ENCODE measurements around the gene SLC25A45.
A peak's percentile ranks its signal among the peaks of the same experiment; 100 is the strongest.

The SLC25A45 gene

DNA sequence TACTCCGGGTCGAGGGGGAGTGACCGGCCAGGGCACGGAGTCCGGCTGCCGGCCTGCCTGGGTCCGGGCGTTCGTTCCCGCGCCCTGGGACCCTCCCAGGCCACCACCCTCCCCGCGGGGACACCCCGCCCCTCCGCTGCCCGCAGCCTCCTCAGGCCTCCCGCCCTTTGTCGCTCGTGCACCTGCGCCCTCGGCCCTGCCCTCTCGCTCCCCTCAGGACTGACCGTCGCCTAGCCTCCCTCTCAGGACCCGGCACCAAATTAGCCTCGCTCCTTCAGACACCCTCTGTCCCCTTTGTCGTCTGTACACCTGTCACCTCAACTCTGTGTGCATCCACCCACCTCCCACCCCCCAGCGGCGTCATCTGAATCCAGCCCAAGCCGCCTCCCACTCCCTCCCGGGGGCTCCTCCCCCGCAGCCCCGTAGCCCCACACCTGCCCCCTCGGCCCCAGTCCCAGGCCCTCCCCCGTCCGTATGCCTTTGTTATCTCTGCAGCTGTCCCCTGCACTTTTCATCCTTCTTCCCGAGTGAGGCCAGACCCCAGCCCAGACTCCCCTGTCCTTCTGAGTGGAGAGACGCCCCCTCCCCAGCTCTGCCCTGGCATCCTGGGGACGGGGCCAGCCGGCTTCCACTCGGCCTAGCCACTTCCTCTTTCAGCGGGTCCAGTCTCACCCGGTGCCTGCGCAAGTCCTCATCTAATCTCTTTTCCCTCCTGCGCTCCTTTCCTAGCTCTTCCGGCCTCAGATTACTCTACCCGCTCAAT lies 27.3 kb downstream of the SLC25A45 start:
- DNase-seq (ENCODE audit: low read depth, low spot score): no peak
- peaks cover 10% of the 10 kb centered on the region for H3K36me3 ChIP-seq (ENCODE audit: control insufficient read depth, insufficient read depth, low read length)
- peak overlapping the region; percentile 79; the same call in 1 of the 2 replicates for H3K4me3 ChIP-seq (ENCODE audit: low read length)
- no peaks in the 10 kb centered on the region; the same call in 1 of the 2 replicates for H3K27me3 ChIP-seq (ENCODE audit: control insufficient read depth, insufficient read depth, low read length)
- no peaks in the 10 kb centered on the region for H3K4me1 ChIP-seq (ENCODE audit: control insufficient read depth, insufficient read depth, low read length)
- H3K9me3 ChIP-seq (ENCODE audit: control insufficient read depth, insufficient read depth, low read length): no peaks in the 10 kb centered on the region
- no CpG with 5 or more reads among the region's 47 CpGs for WGBS (ENCODE audit: insufficient coverage, insufficient read length)
- no peak overlapping the region for H3K27ac ChIP-seq (ENCODE audit: low read length)

DNA sequence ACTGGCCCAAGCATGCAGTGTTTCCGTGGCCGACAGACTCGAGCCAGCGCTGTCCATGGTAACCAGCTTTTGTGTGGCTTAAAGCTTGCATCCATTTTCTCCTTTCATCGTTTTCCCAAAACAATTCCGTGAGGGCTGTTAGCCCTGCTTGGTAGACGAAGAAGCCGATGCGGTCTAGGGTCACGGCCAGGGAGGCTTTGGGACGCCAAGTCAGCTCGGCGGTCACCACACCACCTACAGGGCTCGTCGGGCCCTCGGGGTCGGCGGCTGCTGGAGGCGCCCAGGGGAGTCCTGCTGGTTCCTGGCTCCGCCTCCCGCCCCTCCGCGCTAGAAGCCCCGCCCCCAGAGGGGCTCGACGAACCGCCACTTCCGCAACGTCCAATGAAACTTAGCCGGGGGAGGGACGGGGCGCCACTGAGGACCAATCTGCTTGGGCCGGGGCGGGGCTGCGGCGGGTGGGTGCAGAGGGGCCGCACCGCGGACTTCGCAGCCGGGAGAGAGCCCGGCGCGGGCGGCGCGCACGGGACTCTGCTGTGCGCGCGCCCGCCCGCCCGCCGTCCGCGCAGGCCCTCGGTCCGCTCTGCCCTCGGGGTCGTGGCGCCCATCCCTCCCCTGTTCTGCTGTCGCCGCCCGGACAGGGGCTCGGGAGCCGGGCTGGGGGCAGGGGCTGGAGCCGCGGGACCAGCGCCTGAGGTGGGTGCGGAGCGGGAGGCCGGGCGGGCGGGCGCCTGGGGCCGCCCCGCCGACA lies 28.0 kb downstream of the SLC25A45 start, which contains the start of gene TIGD3:
TSS of gene TIGD3 (plus strand) at position 487 of the 748 bp plus-strand sequence. CDS start 1,058 bp downstream, outside the sequence.
- H3K4me3 ChIP-seq (ENCODE audit: low read length): peak within 1 kb of the TSS; percentile 79; the same call in 1 of the 2 replicates
- no peaks in the 10 kb centered on the region for H3K4me1 ChIP-seq (ENCODE audit: control insufficient read depth, insufficient read depth, low read length)
- no CpG with 5 or more reads among the region's 79 CpGs for WGBS (ENCODE audit: insufficient coverage, insufficient read length)
- peaks cover 10% of the 10 kb centered on the region for H3K36me3 ChIP-seq (ENCODE audit: control insufficient read depth, insufficient read depth, low read length)
- H3K9me3 ChIP-seq (ENCODE audit: control insufficient read depth, insufficient read depth, low read length): no peaks in the 10 kb centered on the region
- no peak within 1 kb of the TSS for H3K27ac ChIP-seq (ENCODE audit: low read length)
- H3K27me3 ChIP-seq (ENCODE audit: control insufficient read depth, insufficient read depth, low read length): no peaks in the 10 kb centered on the region; the same call in 1 of the 2 replicates
- DNase-seq (ENCODE audit: low read depth, low spot score): no peak

DNA sequence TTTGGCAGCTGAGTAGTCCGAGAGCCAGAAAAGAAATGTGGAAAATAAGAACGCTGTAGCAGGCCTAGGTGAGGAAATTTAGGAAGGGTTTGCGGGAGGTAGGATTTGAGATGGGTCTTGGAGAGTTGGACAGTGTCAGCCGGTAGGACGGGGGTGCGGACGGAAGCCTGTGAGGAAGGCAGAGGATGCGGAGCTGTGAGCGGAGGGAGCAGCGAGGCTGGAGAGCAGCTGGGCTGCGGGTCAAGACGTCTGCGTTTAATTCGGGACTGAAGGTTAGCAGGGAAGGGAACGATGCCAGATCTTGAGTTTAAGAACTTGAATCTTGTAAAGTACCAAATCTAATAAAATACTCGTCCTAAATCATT lies 28.6 kb downstream of the SLC25A45 start:
- 100% methylated on average over 2 of the region's 16 CpGs for WGBS (ENCODE audit: insufficient coverage, insufficient read length)
- Histone ChIP-seq H3K36me3 (ENCODE audit: control insufficient read depth, insufficient read depth, low read length) (peaks cover 11% of the 10 kb centered on the region), H3K9me3 (ENCODE audit: control insufficient read depth, insufficient read depth, low read length) (no peaks in the 10 kb centered on the region), H3K27ac (ENCODE audit: low read length) (no peak overlapping the region), H3K4me3 (ENCODE audit: low read length) (peak overlapping the region; percentile 79; the same call in 1 of the 2 replicates), H3K4me1 (ENCODE audit: control insufficient read depth, insufficient read depth, low read length) (no peaks in the 10 kb centered on the region), H3K27me3 (ENCODE audit: control insufficient read depth, insufficient read depth, low read length) (no peaks in the 10 kb centered on the region; the same call in 1 of the 2 replicates)
- DNase-seq (ENCODE audit: low read depth, low spot score): no peak

DNA sequence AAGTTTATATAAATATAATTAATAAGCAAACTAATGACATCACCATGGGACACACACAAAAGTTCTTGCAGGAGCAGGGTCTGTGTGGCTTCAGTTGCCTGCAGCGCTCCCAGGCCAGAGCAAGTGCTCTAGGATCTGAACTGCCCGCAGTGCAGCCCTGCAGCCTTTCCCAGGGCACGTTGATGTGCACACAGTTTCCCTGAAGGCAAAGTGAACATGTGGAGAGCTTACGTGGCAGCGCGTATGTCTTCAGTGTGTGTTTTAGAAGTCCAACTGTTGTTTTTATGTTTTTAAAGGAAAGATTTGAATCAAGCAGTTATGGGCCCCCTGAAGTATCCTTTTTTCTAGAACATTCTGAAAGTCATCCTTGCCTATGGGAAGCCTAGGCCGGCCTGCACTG lies 29.1 kb downstream of the SLC25A45 start:
- H3K27ac ChIP-seq (ENCODE audit: low read length): no peak overlapping the region
- no peaks in the 10 kb centered on the region; the same call in 1 of the 2 replicates for H3K27me3 ChIP-seq (ENCODE audit: control insufficient read depth, insufficient read depth, low read length)
- peaks cover 15% of the 10 kb centered on the region for H3K36me3 ChIP-seq (ENCODE audit: control insufficient read depth, insufficient read depth, low read length)
- H3K4me3 ChIP-seq (ENCODE audit: low read length): no peak overlapping the region
- H3K9me3 ChIP-seq (ENCODE audit: control insufficient read depth, insufficient read depth, low read length): no peaks in the 10 kb centered on the region
- DNase-seq (ENCODE audit: low read depth, low spot score): no peak
- no peaks in the 10 kb centered on the region for H3K4me1 ChIP-seq (ENCODE audit: control insufficient read depth, insufficient read depth, low read length)
- no CpG with 5 or more reads among the region's 7 CpGs for WGBS (ENCODE audit: insufficient coverage, insufficient read length)

DNA sequence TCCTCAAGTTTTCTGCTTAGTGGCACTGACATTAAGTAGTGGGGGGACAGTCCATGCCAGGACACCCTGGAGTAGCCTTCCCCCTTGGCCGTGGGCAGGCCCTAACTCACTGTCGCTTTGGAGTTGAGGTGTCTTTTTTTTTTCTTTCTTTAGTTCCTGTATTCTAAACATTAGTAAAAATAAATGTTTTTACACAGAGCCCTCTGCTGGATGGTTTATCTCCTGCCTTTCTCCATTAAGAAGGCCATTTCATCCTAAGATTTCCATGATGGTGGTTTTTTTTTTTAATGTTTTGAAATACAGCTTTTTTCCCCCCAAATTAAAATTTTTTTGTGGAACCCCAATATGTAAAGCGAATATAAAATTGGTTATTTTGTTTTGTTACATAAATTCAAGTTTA lies 29.7 kb downstream of the SLC25A45 start:
- Histone ChIP-seq H3K4me1 (ENCODE audit: control insufficient read depth, insufficient read depth, low read length) (no peaks in the 10 kb centered on the region), H3K27me3 (ENCODE audit: control insufficient read depth, insufficient read depth, low read length) (no peaks in the 10 kb centered on the region; the same call in 1 of the 2 replicates), H3K27ac (ENCODE audit: low read length) (no peak overlapping the region), H3K36me3 (ENCODE audit: control insufficient read depth, insufficient read depth, low read length) (peaks cover 15% of the 10 kb centered on the region), H3K4me3 (ENCODE audit: low read length) (no peak overlapping the region), H3K9me3 (ENCODE audit: control insufficient read depth, insufficient read depth, low read length) (no peaks in the 10 kb centered on the region)
- no peak for DNase-seq (ENCODE audit: low read depth, low spot score)
- WGBS (ENCODE audit: insufficient coverage, insufficient read length): no CpG with 5 or more reads among the region's 3 CpGs

DNA sequence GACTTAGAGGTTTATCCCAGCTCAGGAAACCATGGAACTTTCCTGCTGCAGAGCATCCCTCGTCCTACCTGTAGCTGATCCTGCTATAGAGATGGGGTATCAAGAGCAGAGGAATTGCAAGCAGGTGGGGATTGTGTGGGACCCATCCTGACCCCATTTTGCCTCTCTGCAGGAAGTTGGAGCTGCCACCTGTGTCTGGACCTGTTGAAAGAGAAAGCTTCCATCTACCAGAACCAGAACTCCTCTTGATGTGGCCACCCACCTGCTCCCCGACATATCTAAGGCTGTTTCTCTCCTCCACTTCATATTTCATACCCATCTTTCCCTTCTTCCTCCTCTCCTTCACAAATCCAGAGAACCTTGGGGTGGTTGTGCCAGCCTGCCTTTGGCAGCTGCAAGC lies 30.9 kb downstream of the SLC25A45 start:
- no peak overlapping the region for H3K27ac ChIP-seq (ENCODE audit: low read length)
- H3K9me3 ChIP-seq (ENCODE audit: control insufficient read depth, insufficient read depth, low read length): no peaks in the 10 kb centered on the region
- no peak overlapping the region for H3K4me3 ChIP-seq (ENCODE audit: low read length)
- H3K27me3 ChIP-seq (ENCODE audit: control insufficient read depth, insufficient read depth, low read length): no peaks in the 10 kb centered on the region; the same call in 1 of the 2 replicates
- no peaks in the 10 kb centered on the region for H3K4me1 ChIP-seq (ENCODE audit: control insufficient read depth, insufficient read depth, low read length)
- no peak for DNase-seq (ENCODE audit: low read depth, low spot score)
- H3K36me3 ChIP-seq (ENCODE audit: control insufficient read depth, insufficient read depth, low read length): peaks cover 15% of the 10 kb centered on the region
- 100% methylated on average over 1 of the region's 2 CpGs for WGBS (ENCODE audit: insufficient coverage, insufficient read length)

DNA sequence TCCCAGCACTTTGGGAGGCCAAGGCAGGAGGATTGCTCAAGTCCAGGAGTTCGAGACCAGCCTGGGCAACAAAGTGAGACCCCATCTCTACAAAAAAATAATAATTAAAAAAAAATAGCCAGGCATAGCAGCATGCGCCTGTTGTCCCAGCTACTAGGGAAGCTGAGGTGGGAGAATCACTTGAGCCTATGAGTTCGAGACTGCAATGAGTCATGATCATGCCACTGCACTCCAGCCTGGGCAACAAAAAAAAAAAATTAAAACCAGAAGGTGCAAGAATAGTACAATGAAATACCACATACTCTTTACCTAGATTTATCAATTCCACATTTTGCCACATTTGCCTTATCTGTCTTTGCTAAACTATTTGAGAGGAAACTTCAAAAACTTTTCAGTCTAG lies 40.6 kb downstream of the SLC25A45 start:
- WGBS (ENCODE audit: insufficient coverage, insufficient read length): no CpG with 5 or more reads among the region's 3 CpGs
- H3K27ac ChIP-seq (ENCODE audit: low read length): no peak overlapping the region
- peaks cover 33% of the 10 kb centered on the region for H3K36me3 ChIP-seq (ENCODE audit: control insufficient read depth, insufficient read depth, low read length)
- H3K4me1 ChIP-seq (ENCODE audit: control insufficient read depth, insufficient read depth, low read length): no peaks in the 10 kb centered on the region
- no peaks in the 10 kb centered on the region for H3K27me3 ChIP-seq (ENCODE audit: control insufficient read depth, insufficient read depth, low read length)
- DNase-seq (ENCODE audit: low read depth, low spot score): no peak
- H3K4me3 ChIP-seq (ENCODE audit: low read length): no peak overlapping the region
- H3K9me3 ChIP-seq (ENCODE audit: control insufficient read depth, insufficient read depth, low read length): no peaks in the 10 kb centered on the region

DNA sequence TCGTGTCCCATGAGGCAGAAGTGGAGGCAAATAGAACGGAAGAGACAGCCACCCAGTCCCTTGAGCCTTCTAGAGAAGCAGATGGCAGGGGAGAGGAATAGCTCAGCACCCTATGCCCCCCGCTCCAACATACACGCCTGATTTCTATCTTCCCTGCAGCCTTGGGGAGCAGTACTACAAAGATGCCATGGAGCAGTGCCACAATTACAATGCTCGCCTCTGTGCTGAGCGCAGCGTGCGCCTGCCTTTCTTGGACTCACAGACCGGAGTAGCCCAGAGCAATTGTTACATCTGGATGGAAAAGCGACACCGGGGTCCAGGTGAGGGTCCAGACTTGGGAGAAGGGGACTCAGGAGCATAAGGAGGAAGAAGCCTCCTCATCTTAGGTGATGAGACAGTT lies 42.2 kb downstream of the SLC25A45 start:
- H3K4me1 ChIP-seq (ENCODE audit: control insufficient read depth, insufficient read depth, low read length): no peaks in the 10 kb centered on the region
- H3K27ac ChIP-seq (ENCODE audit: low read length): no peak overlapping the region
- H3K4me3 ChIP-seq (ENCODE audit: low read length): no peak overlapping the region
- no peaks in the 10 kb centered on the region for H3K27me3 ChIP-seq (ENCODE audit: control insufficient read depth, insufficient read depth, low read length)
- H3K36me3 ChIP-seq (ENCODE audit: control insufficient read depth, insufficient read depth, low read length): peaks cover 23% of the 10 kb centered on the region
- WGBS (ENCODE audit: insufficient coverage, insufficient read length): no CpG with 5 or more reads among the region's 11 CpGs
- DNase-seq (ENCODE audit: low read depth, low spot score): no peak
- H3K9me3 ChIP-seq (ENCODE audit: control insufficient read depth, insufficient read depth, low read length): no peaks in the 10 kb centered on the region

DNA sequence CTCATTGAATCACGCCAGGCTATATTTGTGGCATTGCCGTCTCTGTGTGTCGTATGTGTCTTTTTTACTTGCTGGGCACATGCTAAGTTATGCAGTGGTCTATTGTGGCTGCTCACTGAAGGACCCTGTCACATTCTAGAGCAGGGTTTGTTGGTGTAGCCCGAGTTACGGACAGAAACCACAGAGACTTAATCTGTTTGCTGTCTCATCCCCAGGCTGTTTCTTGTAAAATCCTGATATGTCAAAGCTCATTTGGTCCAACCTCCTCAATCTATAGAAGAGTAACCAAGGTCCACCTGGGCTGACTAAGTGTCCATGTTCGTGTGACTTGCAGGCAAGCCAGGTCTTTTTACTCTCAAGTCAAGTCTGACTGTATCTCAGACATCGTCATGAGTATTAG lies 43.8 kb downstream of the SLC25A45 start:
- DNase-seq (ENCODE audit: low read depth, low spot score): no peak
- WGBS (ENCODE audit: insufficient coverage, insufficient read length): no CpG with 5 or more reads among the region's 7 CpGs
- no peaks in the 10 kb centered on the region; the same call in 1 of the 2 replicates for H3K9me3 ChIP-seq (ENCODE audit: control insufficient read depth, insufficient read depth, low read length)
- H3K4me1 ChIP-seq (ENCODE audit: control insufficient read depth, insufficient read depth, low read length): no peaks in the 10 kb centered on the region
- no peaks in the 10 kb centered on the region for H3K27me3 ChIP-seq (ENCODE audit: control insufficient read depth, insufficient read depth, low read length)
- peaks cover 11% of the 10 kb centered on the region for H3K36me3 ChIP-seq (ENCODE audit: control insufficient read depth, insufficient read depth, low read length)
- no peak overlapping the region for H3K4me3 ChIP-seq (ENCODE audit: low read length)
- no peak overlapping the region for H3K27ac ChIP-seq (ENCODE audit: low read length)

DNA sequence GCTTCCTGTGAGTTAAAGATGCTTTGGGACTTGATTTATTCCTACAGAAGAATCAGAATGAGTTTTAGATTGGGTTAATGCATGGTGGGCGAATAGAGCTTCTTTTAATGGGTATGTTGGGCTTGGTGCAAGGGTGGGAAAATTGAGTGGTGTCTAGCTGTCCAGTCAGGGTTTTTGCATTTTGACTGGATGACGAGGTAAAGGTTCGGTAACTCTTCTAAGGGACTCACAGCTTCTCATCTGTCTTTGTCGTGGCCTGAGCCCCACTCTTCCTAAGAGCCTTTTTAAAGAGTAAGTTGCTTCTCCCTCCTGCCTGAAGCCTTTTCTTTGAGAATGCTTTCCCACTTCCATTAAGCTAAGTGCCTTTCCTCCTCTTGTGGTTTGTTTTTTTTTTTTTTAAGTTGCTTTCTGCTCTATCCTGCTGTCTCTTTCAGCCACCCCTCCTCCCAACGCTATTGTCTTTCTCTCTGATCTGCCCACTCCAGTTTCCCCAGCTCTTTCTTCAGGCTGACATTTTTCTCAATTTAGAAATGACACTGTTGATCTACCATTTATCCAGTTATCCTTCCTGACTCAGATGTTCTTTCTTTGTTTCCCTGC lies 47.6 kb downstream of the SLC25A45 start:
- DNase-seq (ENCODE audit: low read depth, low spot score): no peak
- H3K27ac ChIP-seq (ENCODE audit: low read length): no peak overlapping the region
- no CpG with 5 or more reads among the region's 5 CpGs for WGBS (ENCODE audit: insufficient coverage, insufficient read length)

More for the DNA sequence above, 47.6 kb downstream of the SLC25A45 start:
- Histone ChIP-seq H3K36me3 (ENCODE audit: control insufficient read depth, insufficient read depth, low read length) (no peaks in the 10 kb centered on the region), H3K9me3 (ENCODE audit: control insufficient read depth, insufficient read depth, low read length) (no peaks in the 10 kb centered on the region; the same call in 1 of the 2 replicates), H3K4me1 (ENCODE audit: control insufficient read depth, insufficient read depth, low read length) (no peaks in the 10 kb centered on the region), H3K27me3 (ENCODE audit: control insufficient read depth, insufficient read depth, low read length) (no peaks in the 10 kb centered on the region), H3K4me3 (ENCODE audit: low read length) (peak overlapping the region; percentile 72; the same call in 1 of the 2 replicates)
